HG03139 (cell line): ENCODE measurements around the gene PSMB5.

ENCODE experiments used
- ATAC-seq: cut with Tn5 transposase; IDR thresholded peaks from one replicate; pipeline ENCODE4 v1.9.1; 2021; ENCODE audit not compliant: unreplicated experiment

The PSMB5 gene

DNA sequence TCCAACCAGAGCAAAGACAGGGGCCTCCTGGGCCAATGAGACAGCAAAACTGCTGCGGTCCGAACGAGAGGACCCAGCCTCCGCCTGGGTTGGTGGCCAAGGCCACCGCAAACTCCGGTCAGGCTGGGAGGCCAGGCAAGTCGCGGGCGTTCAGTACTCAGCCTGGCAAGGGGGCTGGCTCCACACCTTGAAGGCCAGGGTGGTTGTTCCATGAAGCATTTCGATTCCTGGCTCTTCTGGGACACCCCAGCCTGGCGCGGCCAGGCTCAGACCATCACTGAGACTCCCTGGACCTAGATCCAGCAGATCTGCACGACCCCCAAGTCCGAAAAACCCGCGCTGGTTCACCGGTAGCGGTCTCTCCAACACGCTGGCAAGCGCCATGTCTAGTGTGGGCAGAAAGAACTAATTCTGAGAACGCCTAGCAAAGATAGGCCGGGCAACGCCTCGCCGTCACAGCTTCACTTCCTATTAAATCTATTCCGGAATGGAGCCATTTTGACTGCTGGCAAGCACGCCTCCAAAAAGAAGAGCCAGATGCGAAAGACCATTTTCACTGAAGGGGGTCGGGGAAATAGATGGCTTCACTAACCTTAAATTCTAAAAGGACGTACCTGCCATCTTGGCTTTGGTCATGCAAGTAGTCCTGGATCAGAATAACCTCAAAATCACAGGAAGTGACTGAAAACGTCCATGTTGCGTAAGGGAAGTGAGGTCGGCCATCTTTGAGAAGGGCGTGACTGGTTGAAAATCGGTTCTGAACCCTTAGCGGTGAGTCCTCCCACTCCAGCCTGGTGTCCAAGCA, at the start of gene PSMB5:
TSS of gene PSMB5 (minus strand) at position 403 of the 805 bp plus-strand sequence. CDS start at position 384, 19 bp downstream.
- peak; percentile 83 for ATAC-seq

DNA sequence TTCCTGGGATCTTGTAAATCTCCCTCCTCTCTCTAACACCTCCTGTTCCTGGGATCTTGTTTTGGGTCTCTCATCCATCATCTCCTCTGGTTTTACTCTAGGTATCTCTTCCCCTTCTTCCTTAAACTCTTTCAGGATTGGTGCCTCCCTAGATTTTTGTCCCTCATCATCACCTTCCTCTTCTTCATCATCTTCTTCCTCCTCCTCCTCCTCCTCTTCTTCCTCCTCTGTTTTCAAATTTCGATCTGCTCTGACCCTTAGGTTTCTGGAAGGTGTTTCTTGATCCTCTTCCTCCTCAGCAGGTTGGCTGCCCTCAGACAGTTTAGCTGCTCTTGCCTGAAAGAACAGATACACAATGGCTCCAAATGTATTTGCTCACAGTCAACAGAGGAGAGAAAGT, 45.8 kb upstream of the PSMB5 start:
- ATAC-seq: no peak

DNA sequence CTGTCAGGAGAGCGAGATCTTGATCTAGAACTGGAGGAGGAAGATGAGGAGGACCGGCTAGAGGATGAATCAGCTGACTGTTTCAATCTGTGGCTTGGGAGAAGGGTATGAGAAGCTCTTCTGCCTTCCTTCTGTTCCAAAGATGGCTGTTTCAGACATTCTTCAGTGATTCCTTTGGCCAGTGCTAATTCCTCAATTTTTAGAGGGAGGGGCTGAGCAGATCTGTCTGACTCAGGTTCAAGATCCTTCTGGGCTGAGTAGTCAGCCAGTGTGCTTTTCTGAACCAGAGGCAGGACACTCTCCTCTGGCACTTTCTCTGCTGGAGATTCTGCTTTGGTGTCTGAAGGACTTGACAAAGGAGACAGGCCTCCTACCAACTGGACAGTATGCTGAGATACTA, 45.0 kb upstream of the PSMB5 start:
- ATAC-seq: no peak

DNA sequence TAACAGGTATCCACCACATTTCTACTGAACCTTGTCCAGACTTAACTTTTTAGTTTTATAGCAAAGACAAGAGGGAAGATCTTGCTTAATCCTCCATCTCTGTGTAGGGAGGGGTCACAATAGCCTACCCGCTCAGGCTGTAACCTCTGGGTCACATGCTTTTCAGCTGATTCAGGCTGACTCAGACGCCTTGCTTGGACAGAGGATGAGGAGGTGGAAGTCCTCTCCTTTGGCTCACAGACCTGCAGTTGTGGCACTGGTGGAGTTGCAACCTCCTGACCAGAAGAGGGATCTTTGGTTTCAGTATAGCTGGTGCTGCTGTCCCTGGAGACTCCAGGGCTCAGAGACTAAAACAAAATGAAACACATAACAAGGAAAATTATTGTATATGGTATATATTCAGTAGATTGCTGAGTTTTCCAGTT, 44.0 kb upstream of the PSMB5 start:
- no peak for ATAC-seq

DNA sequence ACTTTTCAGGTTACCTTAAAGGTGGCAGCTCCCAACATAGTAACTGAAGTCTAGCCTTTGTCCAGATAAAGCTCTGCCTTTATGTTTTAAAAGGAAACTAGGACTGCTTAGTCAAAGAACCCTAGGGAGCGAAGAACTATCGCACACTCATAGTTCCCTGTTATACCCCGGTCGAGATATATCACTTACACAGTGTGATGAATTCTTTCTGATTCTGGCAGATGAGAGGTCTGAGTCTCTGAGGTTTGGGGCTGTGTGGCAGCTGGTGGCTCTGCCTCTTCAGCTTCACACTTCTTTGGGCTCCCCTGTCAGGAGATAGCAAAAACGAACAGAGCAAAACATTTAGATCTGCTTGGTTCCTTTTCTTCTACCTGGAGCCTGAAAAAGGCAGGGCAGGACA, 43.3 kb upstream of the PSMB5 start:
- no peak for ATAC-seq

DNA sequence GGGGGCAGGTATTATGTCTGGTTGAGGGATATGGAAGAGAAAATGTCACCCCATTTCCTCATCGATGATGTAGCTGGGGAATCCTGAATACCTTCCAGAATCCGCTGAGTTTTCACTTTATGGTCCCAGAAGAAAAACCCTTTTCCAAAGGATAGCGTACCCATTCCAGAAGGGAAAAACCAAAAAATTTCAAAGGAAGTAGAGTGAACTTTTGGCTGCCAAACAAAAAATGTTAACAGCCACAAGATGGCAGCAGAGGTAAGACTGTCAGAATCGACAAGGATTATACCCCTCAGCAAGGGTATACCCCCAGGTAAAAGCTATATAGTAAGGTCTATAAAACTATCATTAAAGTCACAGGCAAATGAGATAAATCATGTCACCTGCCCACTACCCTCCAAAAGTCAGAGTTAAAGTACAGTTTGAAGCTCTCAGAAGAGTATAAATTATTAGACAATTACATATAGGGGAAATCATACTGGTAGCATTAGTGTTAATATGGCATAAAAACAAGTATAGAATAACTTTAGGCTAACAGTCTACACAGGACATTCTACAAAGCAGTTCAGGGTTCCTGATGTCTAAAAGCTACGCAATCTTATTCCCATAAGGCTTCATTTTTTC, 42.2 kb upstream of the PSMB5 start:
- ATAC-seq: no peak

DNA sequence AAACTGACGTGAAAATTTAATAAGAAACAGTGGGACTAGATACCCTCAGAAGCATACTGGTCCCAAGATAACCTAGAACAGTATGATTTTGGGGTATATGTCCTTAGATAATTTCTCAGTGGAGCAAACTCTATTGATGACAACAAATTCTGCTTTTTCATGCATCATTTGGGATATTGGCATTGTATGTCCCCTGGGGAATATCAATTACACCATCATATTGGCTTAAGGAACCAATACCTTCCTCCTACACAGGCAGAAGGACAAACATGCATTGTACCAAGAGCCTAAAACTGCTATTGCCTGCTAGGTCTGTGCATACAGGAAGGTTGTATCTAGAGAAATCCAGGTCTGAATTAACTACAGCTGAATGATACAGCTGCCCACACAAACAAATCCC, 40.2 kb upstream of the PSMB5 start:
- ATAC-seq: no peak

DNA sequence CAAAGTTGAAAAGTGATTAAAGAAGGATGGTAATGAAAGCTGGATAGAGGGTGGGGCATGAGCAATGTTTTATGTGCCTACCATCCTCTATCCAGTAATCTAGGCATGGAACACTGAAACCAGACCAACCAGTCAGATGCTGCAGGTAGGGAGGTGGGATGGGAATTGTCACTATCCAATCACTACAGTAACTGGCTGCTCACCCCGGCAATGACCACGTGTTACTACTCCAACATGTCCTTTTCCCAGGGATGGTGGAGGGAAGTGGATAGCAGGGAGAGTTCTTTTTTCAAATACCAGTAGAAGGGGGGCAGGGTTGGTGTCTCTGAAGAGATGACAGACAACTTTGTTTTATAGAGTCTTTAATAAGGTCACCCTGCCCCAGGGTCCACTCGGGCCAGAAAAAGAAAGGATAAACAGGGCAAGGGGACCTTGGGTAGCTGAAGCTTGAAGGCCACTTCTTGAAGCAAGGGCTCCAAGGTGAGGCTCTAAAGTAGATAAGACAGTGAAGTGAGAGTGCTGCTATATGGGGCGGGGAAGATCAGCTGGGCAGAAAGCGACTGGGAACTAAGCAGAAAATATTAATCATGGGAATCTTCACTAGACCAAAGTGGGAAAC, 37.3 kb upstream of the PSMB5 start:
- no peak for ATAC-seq

DNA sequence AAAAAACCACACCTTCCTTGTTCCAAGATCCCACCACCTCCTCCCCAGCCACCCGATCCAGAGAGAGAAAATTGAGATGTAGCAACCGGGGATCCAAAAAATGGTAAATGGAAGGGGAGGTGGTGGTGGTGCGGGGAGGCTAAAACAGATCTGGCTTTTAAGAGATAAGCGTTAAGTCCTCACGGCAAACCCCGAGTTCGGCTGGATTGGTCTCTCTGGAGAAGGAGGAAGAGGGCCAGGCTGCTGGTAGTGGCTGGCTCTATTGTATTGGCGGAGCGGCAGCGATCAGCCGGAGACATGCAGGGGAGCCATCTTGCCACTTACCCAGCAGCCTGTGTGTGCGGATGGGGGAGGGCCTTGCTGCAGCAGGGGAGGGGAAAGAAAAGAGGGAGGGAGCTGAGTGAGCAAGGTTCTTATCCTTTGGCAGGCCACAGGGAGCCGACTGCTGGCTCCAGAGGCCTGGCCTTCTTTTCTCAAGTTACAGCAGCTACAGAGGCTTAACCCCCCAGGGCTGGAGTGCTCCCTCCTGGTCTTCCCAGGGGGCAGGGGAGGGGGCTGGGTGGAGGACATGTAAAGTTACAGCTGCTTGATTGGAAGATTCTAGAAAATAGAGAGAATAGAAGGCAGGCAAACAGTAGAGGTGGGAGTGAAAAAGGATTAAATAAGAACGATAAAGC, 36.7 kb upstream of the PSMB5 start:
- ATAC-seq: peak; percentile 92

DNA sequence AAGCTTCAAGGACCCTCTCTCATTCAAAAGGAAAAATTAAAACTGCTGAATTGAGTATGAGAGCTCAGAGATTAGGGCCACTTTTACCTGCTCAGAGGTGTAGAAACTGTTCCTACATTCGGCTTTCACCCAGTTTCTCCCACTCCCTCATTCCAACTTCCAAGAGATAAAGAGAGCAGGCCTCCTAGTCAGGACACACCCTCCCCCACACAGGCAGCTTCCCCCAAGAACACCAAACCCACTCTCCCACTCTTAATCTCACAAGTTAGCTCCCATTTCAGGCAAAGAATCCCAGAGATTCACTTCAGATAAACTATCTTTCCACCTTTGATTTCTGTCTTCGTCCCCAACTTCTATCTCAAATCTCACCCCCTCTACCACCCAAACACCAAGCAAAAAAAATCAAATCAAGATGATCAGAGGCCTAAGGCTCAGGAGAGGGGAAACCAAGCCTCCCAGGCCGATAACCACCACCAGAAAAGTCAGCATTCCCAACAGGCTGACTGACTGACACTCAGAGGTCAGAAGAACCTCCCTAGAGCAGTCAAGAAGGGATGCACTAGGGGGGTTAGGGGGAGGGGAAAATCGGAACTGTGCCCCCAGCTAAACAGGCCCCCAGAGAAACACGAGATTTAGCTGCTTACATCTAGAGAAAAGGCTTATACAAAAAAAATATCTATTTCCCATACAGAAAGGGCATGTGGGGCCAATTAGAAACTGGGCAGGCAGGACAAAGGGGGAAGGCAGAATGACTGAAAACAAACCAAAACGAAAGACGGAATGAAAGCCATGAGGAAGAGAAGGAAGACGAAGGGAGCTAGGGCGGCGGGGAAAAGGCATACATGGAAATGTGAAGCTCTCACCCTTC, 35.8 kb upstream of the PSMB5 start:
- ATAC-seq: no peak

DNA sequence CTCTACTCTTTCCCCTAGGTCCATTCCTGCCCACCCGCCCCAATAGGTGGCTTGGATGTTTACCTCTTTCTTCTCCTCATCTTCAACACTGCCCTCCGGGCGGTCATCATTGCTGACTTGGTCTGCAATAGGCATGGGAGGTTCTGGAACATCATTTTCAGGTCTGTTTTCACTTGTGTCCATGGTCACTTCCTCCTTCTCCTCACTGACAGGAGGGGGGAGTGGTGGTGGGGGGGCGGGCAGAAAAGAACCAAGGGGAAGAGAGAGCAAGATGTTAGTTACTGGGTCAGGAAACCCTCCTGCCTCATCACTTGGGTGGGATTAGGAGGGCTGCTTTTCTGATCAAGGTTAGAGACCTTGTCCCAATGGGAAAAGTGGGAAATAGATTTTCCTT, 34.7 kb upstream of the PSMB5 start:
- ATAC-seq: no peak

DNA sequence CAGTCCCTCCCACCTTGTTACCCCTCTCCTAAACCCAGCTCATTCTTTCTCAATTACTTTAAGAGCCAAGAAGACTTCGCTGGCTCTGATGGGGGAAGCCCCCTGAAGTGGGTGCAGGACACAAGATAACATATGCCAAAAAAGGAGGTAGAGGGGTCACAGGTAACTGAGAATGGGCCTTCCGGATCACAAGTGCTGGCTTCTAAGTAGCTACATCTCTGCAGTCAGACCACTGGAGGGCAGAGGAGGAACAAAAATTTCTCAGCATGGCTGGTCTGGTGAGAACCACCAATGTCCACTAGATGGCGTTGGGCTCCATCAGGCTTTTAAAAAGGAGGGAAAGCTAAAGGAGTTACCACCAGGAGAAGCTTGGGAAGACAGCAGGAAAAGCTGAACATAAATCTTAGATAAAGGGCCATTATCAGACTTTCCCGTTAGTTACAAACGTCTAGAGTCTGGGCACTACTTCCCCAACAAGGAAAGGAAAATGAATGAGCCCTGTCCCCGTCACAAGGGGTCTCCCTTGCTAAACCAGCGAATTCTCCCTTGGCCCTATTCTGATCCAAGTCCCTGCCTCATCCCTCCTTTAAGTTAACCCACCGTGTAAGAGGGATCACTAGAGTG, 34.2 kb upstream of the PSMB5 start:
- no peak for ATAC-seq

DNA sequence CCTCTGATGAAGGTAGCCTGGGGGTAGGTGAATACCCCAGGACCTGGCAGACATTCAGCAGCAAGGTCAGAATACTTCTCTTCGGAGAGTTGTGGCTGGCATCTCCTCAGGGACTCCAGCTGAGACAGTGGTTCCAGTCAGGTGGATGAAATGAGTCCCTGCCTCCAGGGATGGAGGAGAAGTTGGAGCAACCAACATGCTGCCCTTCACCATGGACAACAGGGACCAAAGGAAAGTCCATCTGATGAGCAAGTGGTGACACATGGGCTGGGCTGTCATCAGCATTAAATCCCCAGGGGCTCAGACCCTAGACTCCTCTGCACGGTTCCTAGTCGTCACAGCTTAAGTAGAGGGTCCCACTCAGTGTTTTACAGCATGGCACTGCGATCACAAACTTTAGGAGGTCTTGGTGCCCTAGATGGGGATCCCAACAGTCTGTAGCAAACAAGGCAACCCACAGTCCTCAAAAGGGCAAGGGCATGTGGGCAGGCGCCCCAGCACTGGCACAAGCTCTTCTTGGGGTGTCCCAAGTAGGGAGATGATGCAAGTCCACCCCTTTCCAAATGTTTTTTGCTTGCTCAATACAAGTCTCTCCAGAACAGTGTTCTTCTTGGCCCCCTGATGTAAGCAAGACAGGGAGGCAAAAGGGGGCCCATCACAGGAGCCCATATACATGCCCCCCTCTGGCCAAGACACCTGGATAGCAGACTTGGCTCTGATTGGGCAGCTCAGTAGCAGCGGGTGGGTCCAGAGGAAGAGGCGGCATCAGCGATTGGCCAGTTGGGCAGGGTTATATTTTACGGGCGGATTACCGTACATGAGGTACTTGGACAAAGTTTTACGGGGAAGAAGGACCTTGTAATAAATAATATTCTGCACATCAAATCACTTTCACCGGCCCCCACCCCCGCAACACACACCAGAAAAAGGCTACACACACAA, 33.4 kb upstream of the PSMB5 start:
- ATAC-seq: no peak

DNA sequence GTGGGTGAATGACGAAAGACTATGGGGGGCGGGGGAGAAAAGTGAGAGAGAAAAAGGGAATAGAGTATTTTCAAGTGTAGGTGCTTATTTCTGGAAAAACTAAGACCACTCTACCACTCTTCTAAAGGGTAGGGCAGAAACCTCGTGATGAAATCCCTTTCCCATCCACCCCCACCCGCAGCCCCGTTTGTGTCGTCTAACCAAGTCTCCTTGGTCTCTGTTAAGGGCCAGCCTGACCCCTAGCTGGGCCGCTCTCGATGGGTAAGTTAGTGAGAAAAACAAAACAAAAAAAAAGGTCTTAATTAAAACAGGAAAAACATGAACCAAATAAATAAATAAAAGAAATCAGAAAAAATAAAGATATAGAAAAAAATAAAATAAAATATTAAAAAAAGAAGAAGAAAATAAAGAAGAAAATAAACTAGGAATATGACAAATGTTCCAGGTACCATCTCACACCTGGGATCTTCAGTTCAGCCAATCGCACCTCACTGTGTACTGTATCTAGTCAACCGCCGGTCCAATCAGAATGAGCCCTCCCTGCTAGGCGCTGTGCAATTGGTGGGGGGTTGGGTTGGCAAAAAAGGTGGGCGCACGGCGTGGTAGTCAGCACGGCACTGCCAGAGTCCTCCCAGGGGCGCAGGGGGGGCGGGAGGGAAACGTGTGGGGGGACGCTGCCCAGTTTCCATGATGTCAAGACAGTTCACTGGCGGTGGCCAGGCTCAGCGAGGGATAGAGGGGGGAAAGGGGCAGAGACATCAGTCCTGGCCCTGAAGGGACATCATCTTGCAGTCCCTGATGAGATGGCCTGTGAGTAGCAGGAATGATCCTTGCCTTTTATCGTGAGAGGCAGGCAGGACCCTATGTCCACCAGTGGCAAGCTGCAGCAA, 32.4 kb upstream of the PSMB5 start:
- no peak for ATAC-seq

DNA sequence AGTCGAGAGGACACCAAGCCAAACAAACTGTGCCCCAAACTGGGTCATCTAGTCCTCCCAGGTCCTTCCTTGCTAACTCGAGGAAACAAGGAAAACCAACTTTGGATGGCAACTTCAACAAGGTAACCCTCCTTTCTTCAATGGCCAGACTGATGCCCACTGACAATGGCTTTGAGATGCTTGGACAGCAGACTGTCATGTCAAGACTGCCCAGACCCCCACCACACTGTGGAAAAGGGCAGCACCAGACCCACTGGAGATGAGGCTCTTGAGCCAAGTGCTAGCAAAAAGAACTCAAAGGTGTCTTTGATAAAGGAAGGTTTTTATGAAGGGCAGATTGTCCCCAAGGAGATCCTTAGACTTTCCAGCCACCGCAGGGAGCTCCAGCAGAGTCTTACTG, 31.7 kb upstream of the PSMB5 start:
- ATAC-seq: no peak

DNA sequence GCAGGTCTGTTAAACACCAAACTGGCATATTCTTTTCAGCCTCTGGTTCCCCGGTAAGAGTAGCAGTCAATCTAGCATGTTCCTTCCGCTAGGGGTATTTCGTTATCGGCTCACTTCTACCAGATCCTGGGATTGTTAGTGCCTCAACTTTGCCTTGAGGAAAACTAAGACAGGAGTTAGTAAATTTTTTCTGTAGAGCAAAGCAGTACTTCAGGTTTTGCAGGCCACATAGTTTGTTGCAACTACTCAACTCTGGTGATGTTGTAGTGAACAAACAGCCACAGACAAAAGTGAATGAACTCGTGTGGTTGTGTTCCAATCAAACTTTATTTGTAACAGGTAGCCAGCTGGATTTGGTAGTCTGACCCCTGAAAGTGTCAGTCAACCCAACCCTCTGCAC, 28.9 kb upstream of the PSMB5 start:
- ATAC-seq: no peak

DNA sequence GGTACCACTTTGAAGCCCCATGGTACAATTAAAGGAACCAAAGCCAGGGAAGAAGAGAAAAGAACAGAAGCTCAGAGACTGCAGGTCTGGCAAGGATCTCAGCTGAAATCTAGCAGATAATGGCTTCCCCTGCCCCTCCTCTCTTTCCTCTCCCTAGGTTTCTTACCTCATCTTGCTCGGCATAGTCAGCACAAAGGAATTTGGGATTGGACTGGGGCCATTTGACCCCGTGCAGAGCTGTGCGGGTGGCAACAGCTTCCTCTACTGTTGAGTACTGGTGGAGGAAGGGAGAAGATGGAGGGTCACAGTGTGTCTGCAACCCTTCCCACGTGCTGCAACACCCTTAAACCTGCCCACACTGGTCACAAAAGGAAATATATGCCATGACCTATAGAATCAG, 27.3 kb upstream of the PSMB5 start:
- no peak for ATAC-seq
